Right cardiac atrium (tissue), 5 donors: ENCODE measurements around the gene AICDA. TPM values are rescaled to one million over a fixed set of nuclear protein-coding genes. Genes with fewer than 3 reads are reported as not detected.
A peak's percentile ranks its signal among the peaks of the same experiment; 100 is the strongest.

ENCODE experiments used
- ATAC-seq, 2 donors: fragments of 200-7000 bp; cut with Tn5 transposase; one replicate each; pipeline versions ENCODE4 v1.8.0 to v1.9.1; 2020; ENCODE audit warnings: moderate library complexity in 2 of 2, mild to moderate bottlenecking in 1 of 2
- DNase-seq, 3 donors: peaks; one replicate each; pipeline ENCODE4 v3.0.0-alpha.2; 2020
- H3K27ac ChIP-seq: one replicate; pipeline ENCODE4 v1.5.1; 2013; ENCODE audit warnings: mild to moderate bottlenecking, low read length, control low read depth, moderate library complexity
- H3K27me3 ChIP-seq: one replicate; pipeline ENCODE4 v1.6.1; 2013; ENCODE audit not compliant: control insufficient read depth, insufficient read depth
- H3K4me1 ChIP-seq: one replicate; pipeline ENCODE4 v1.6.1; 2013; ENCODE audit warnings: low read length; ENCODE audit not compliant: control insufficient read depth, insufficient read depth
- H3K4me3 ChIP-seq: one replicate; pipeline ENCODE4 v1.5.1; 2013; ENCODE audit warnings: low read length, control low read depth
- H3K9me3 ChIP-seq: one replicate; pipeline ENCODE4 v1.6.1; 2013; ENCODE audit warnings: low read length; ENCODE audit not compliant: control insufficient read depth
- WGBS: extraction: QIAGEN DNeasy Blood & Tissue Kit; methylation state at CpG from one replicate; pipeline ENCODE4 v1.1.7; 2013; 5-methylcytosine and 5-hydroxymethylcytosine counted together
- intact Hi-C, 4 donors: fragments of 100-400 bp; cut with DNase I; formaldehyde crosslinking; loops; one replicate each; pipeline versions ENCODE4 v1.11.0 to v1.14.0; 2022 to 2023
- long read RNA-seq, 4 donors: library from polyadenylated mRNA; unstranded; transcript quantifications; one replicate each; pipeline ENCODE4 v2.0.0, GENCODE V29; 2020 to 2021
- polyA plus RNA-seq: library from polyadenylated mRNA; stranded (reverse); fragments of 200-250 nt; gene quantifications from one replicate; pipeline ENCODE4 v1.2.3, GENCODE V29; 2013
- total RNA-seq, 4 donors: library from RNA; stranded (reverse); fragmentation: NEBNext Ultra II Directional; extraction: Animal tissue kit (Norgen Biotek cat#: 25700); gene quantifications; one replicate each; pipeline ENCODE4 v1.2.1, GENCODE V29; 2021
- donor health status: healthy with polysubstance abuse.
- donor health status: DM: no; HTN: yes; CAD: no.
- donor health status: DM: no; HTN: no; CAD: no.
- donor health status: DM: no; HTN: yes; CAD: no; lungs with severe emphysema.
- donor health status: DM: yes; HTN: yes; CAD: no.

The AICDA gene
- total RNA-seq (not detected), polyA plus RNA-seq (not detected)
- long read RNA-seq, donor 1, result 0 reads
- long read RNA-seq, donor 2, result 0 reads
- long read RNA-seq, donor 3, result 0 reads
- long read RNA-seq, donor 4, result 0 reads

- DNase-seq (no peak), ATAC-seq (no peak)
- Histone ChIP-seq H3K9me3 (no peaks in the 10 kb centered on the region), H3K4me1 (no peaks in the 10 kb centered on the region), H3K27ac (no peak within 1 kb of the TSS), H3K4me3 (no peak within 1 kb of the TSS), H3K27me3 (no peaks in the 10 kb centered on the region)
- intact Hi-C loops, result loop anchor here in 1 of 4 donors (10.0 kb wide), 1 partner anchor 68 kb away; the partner anchor contains the start of gene CLEC4E
- WGBS, result 69% methylated on average over 2 of the region's 2 CpGs
These were observed at the start of gene AICDA for GRCh38 chr12:8612629-8613028. Gene AICDA (minus strand): TSS chr12:8612859. CDS start chr12:8612767, 92 bp downstream.

GRCh38 chr12:8661751-8662150 lies 49.1 kb upstream of the AICDA start:
- H3K4me3 ChIP-seq, result no peak overlapping the region
- no peak for DNase-seq
- H3K27ac ChIP-seq, result no peak overlapping the region
- intact Hi-C loops, result no loop called here
- WGBS, result 87% methylated on average over 3 of the region's 3 CpGs
- no peaks in the 10 kb centered on the region for H3K27me3 ChIP-seq
- no peaks in the 10 kb centered on the region for H3K4me1 ChIP-seq
- no peaks in the 10 kb centered on the region for H3K9me3 ChIP-seq
- no peak for ATAC-seq

GRCh38 chr12:8661016-8661415 lies 48.4 kb upstream of the AICDA start:
- H3K27me3 ChIP-seq, result no peaks in the 10 kb centered on the region
- H3K9me3 ChIP-seq, result no peaks in the 10 kb centered on the region
- peak in 1 of 3 donors; percentile 79 for DNase-seq
- 46% methylated on average over 3 of the region's 3 CpGs for WGBS
- no peak overlapping the region for H3K4me3 ChIP-seq
- no peak for ATAC-seq
- H3K27ac ChIP-seq, result no peak overlapping the region
- no peaks in the 10 kb centered on the region for H3K4me1 ChIP-seq
- intact Hi-C loops, result no loop called here

- H3K4me3 ChIP-seq, result no peak overlapping the region
- DNase-seq, result no peak
- no peak for ATAC-seq
- no peak overlapping the region for H3K27ac ChIP-seq
- H3K27me3 ChIP-seq, result no peaks in the 10 kb centered on the region
- intact Hi-C loops, result no loop called here
- H3K9me3 ChIP-seq, result no peaks in the 10 kb centered on the region
- 41% methylated on average over 1 of the region's 1 CpG for WGBS
- H3K4me1 ChIP-seq, result no peaks in the 10 kb centered on the region
These were observed 45.7 kb upstream of the AICDA start for GRCh38 chr12:8658346-8658745.

- H3K4me1 ChIP-seq, result no peaks in the 10 kb centered on the region
These were observed 42.8 kb upstream of the AICDA start for GRCh38 chr12:8655421-8655820.

GRCh38 chr12:8648576-8649205 lies 36.0 kb upstream of the AICDA start:
- DNase-seq (no peak), ATAC-seq (no peak)
- Histone ChIP-seq H3K9me3 (no peaks in the 10 kb centered on the region), H3K4me3 (no peak overlapping the region), H3K27ac (no peak overlapping the region), H3K4me1 (no peaks in the 10 kb centered on the region), H3K27me3 (no peaks in the 10 kb centered on the region)
- WGBS, result 83% methylated on average over 8 of the region's 8 CpGs
- intact Hi-C loops, result no loop called here

More at GRCh38 chr12:8655421-8655820, 42.8 kb upstream of the AICDA start:
- intact Hi-C loops, result no loop called here
- Histone ChIP-seq H3K4me3 (no peak overlapping the region), H3K9me3 (no peaks in the 10 kb centered on the region), H3K27ac (no peak overlapping the region), H3K27me3 (no peaks in the 10 kb centered on the region)
- ATAC-seq (no peak), DNase-seq (no peak)
- 77% methylated on average over 6 of the region's 6 CpGs for WGBS

- H3K4me3 ChIP-seq, result no peak overlapping the region
- no peak overlapping the region for H3K27ac ChIP-seq
- ATAC-seq (no peak), DNase-seq (no peak)
- H3K27me3 ChIP-seq, result no peaks in the 10 kb centered on the region
- intact Hi-C loops, result no loop called here
- 67% methylated on average over 5 of the region's 5 CpGs for WGBS
- H3K4me1 ChIP-seq, result no peaks in the 10 kb centered on the region
- H3K9me3 ChIP-seq, result no peaks in the 10 kb centered on the region
These were observed 35.3 kb upstream of the AICDA start for GRCh38 chr12:8647968-8648367.

- 62% methylated on average over 5 of the region's 5 CpGs for WGBS
- intact Hi-C loops, result no loop called here
- H3K9me3 ChIP-seq, result no peaks in the 10 kb centered on the region
- H3K27me3 ChIP-seq, result no peaks in the 10 kb centered on the region
- no peak for DNase-seq
- no peak for ATAC-seq
- H3K4me3 ChIP-seq, result no peak overlapping the region
- H3K27ac ChIP-seq, result no peak overlapping the region
- no peaks in the 10 kb centered on the region for H3K4me1 ChIP-seq
These were observed 31.9 kb upstream of the AICDA start for GRCh38 chr12:8644345-8645248.

GRCh38 chr12:8642775-8643174 lies 30.1 kb upstream of the AICDA start:
- Histone ChIP-seq H3K4me1 (no peaks in the 10 kb centered on the region), H3K4me3 (no peak overlapping the region), H3K27ac (no peak overlapping the region), H3K27me3 (no peaks in the 10 kb centered on the region), H3K9me3 (no peaks in the 10 kb centered on the region)
- ATAC-seq (no peak), DNase-seq (no peak)
- WGBS, result 91% methylated on average over 1 of the region's 1 CpG
- intact Hi-C loops, result no loop called here

GRCh38 chr12:8639936-8640335 lies 27.3 kb upstream of the AICDA start:
- H3K4me1 ChIP-seq, result no peaks in the 10 kb centered on the region
- WGBS, result 87% methylated on average over 2 of the region's 2 CpGs
- intact Hi-C loops, result no loop called here
- no peaks in the 10 kb centered on the region for H3K27me3 ChIP-seq
- H3K4me3 ChIP-seq, result no peak overlapping the region
- no peak overlapping the region for H3K27ac ChIP-seq
- DNase-seq, result no peak
- no peak for ATAC-seq
- H3K9me3 ChIP-seq, result no peaks in the 10 kb centered on the region

- no peak for ATAC-seq
- intact Hi-C loops, result no loop called here
- DNase-seq, result no peak
- Histone ChIP-seq H3K27me3 (no peaks in the 10 kb centered on the region), H3K9me3 (no peaks in the 10 kb centered on the region), H3K4me1 (no peaks in the 10 kb centered on the region), H3K27ac (no peak overlapping the region), H3K4me3 (no peak overlapping the region)
- WGBS, result 84% methylated on average over 4 of the region's 4 CpGs
These were observed 26.3 kb upstream of the AICDA start for GRCh38 chr12:8638951-8639350.
